Left ventricle myocardium inferior (tissue), 1 donor: ENCODE data around the gene ZNF644. TPM values are rescaled to one million over a fixed set of nuclear protein-coding genes. Genes with fewer than 3 reads are reported as not detected.

Experiments
- DNase-seq: peaks from one replicate; pipeline ENCODE4 v3.0.0-alpha.2; 2020
- H3K27ac ChIP-seq: fragments of 200-600 bp; replicated peaks from 2 replicates; pipeline ENCODE4 v1.8.0; 2021
- H3K27me3 ChIP-seq: fragments of 200-600 bp; 2 replicates; pipeline ENCODE4 v1.8.0; 2021; ENCODE audit warnings: low read depth
- H3K36me3 ChIP-seq: fragments of 200-600 bp; 2 replicates; pipeline ENCODE4 v1.8.0; 2021
- H3K4me1 ChIP-seq: fragments of 200-600 bp; 2 replicates; pipeline ENCODE4 v1.8.0; 2021
- H3K4me3 ChIP-seq: fragments of 200-600 bp; 2 replicates; pipeline ENCODE4 v1.8.0; 2021; ENCODE audit warnings: mild to moderate bottlenecking, moderate library complexity
- H3K9me3 ChIP-seq: fragments of 200-600 bp; replicated peaks from 2 replicates; pipeline ENCODE4 v1.8.0; 2021
- CTCF ChIP-seq: fragments of 200-600 bp; IDR thresholded peaks from 2 replicates; pipeline ENCODE4 v1.8.0; 2021; ENCODE audit warnings: antibody characterized with exemption, mild to moderate bottlenecking, borderline replicate concordance
- intact Hi-C: fragments of 100-400 bp; cut with micrococcal nuclease; formaldehyde crosslinking; loops from one replicate; pipeline ENCODE4 v1.11.0; 2022
- total RNA-seq: library from RNA; stranded (reverse); fragmentation: NEBNext Ultra II Directional; extraction: Animal tissue kit (Norgen Biotek cat#: 25700); gene quantifications from one replicate; pipeline ENCODE4 v1.2.1, GENCODE V29; 2021
- donor health status: DM: no; HTN: yes; CAD: no; lungs with severe emphysema.

The ZNF644 gene
- total RNA-seq, 1 donor from 2014 or later = 23.3 TPM

DNA sequence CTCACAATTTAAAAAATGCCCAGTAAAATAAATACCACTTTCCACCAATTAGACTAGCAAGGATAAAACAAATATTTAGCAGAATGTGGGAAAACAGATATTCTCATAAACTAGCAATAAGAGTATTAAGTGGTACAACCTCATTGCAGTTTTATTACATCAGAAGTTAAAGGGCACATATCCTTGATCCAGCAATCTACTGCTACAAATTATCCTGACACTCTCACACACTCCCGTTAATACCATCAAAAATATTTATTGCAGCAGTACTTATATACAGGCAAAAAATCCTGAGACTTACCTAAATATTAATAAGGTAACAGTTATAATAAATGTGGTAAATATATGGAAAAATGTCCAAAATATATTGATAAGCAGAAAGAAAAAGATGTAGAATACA lies 44.3 kb downstream of the ZNF644 start:
- TF ChIP-seq CTCF = no peak
- Histone ChIP-seq H3K27me3 (no peaks in the 10 kb centered on the region), H3K36me3 (peaks cover 4% of the 10 kb centered on the region), H3K4me1 (peaks cover 35% of the 10 kb centered on the region), H3K27ac (no peak overlapping the region), H3K4me3 (no peak overlapping the region), H3K9me3 (no peaks in the 10 kb centered on the region)
- intact Hi-C loops = no loop called here
- DNase-seq = no peak

GRCh38 chr1:90973897-90974798 lies 47.7 kb downstream of the ZNF644 start:
- H3K4me1 ChIP-seq = peaks cover 25% of the 10 kb centered on the region
- H3K4me3 ChIP-seq = no peak overlapping the region
- DNase-seq = no peak
- TF ChIP-seq CTCF = no peak
- intact Hi-C loops = no loop called here
- no peaks in the 10 kb centered on the region for H3K9me3 ChIP-seq
- peaks cover 3% of the 10 kb centered on the region for H3K36me3 ChIP-seq
- H3K27me3 ChIP-seq = no peaks in the 10 kb centered on the region
- no peak overlapping the region for H3K27ac ChIP-seq

DNA sequence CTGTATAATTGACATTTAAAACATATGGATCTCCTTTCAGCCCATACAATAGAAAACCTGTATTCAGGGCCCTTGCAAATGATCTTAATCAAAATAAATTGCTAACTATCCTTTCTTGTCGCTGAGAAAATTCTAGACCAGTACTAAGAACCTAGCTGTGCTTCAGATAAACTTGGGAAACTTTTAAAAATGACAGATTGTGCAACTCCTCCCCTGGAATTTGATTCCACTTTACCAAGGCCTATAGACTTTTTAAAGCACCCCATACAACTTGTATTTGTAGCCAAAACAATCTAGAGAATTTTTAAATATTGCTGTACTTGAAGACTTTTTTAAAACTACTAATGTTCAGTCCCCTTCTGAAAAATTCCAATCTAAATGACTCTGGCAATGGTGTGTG lies 51.6 kb downstream of the ZNF644 start:
- H3K4me1 ChIP-seq = peaks cover 36% of the 10 kb centered on the region
- intact Hi-C loops = no loop called here
- H3K27ac ChIP-seq = no peak overlapping the region
- TF ChIP-seq CTCF = no peak
- DNase-seq = no peak
- H3K9me3 ChIP-seq = no peaks in the 10 kb centered on the region
- H3K27me3 ChIP-seq = no peaks in the 10 kb centered on the region
- no peak overlapping the region for H3K4me3 ChIP-seq
- H3K36me3 ChIP-seq = no peaks in the 10 kb centered on the region

DNA sequence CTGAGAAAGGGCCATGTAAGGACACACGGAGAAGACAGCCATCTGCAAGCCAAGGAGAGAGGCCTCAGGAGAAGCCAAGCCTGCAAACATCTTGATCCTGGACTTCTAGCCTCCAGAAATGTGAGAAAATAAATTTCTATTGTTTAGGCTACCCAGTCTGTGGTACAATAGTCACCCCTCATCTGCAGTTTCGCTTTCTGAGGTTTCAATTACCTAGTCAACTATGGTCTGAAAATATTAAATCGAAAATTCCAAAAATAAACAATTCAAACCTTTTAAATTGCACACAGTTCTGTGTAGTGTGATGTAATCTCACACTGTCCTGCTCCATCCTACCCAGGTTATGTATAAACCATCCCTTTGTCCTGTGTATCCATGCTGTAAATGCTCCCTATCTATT lies 52.6 kb downstream of the ZNF644 start:
- DNase-seq = no peak
- no peak overlapping the region for H3K4me3 ChIP-seq
- TF ChIP-seq CTCF = no peak
- H3K36me3 ChIP-seq = no peaks in the 10 kb centered on the region
- H3K27me3 ChIP-seq = no peaks in the 10 kb centered on the region
- no peak overlapping the region for H3K27ac ChIP-seq
- no peaks in the 10 kb centered on the region for H3K9me3 ChIP-seq
- intact Hi-C loops = no loop called here
- peaks cover 27% of the 10 kb centered on the region for H3K4me1 ChIP-seq

GRCh38 chr1:90964444-90965035 lies 57.3 kb downstream of the ZNF644 start:
- Histone ChIP-seq H3K36me3 (no peaks in the 10 kb centered on the region), H3K4me3 (no peak overlapping the region), H3K27me3 (no peaks in the 10 kb centered on the region), H3K4me1 (peaks cover 49% of the 10 kb centered on the region), H3K9me3 (no peaks in the 10 kb centered on the region), H3K27ac (no peak overlapping the region)
- peak; percentile 58 for TF ChIP-seq CTCF
- intact Hi-C loops = no loop called here
- DNase-seq = no peak
